Sciatic nerve (tissue), 2 donors: ENCODE results near the gene MAPK8IP3. TPM values are rescaled to one million over a fixed set of nuclear protein-coding genes. Genes with fewer than 3 reads are reported as not detected.

Experiments
- ATAC-seq: fragments of 200-7000 bp; cut with Tn5 transposase; one replicate; pipeline ENCODE4 v1.9.1; 2020; ENCODE audit warnings: mild to moderate bottlenecking, moderate library complexity
- DNase-seq: peaks from one replicate; pipeline ENCODE4 v3.0.0-alpha.2; 2020; ENCODE audit warnings: low spot score
- intact Hi-C: fragments of 100-400 bp; cut with DNase I; formaldehyde crosslinking; loops from one replicate; pipeline ENCODE4 v1.14.2; 2022
- total RNA-seq: library from RNA; stranded (reverse); fragmentation: NEBNext Ultra II Directional; extraction: Animal tissue kit (Norgen Biotek cat#: 25700); gene quantifications from one replicate; pipeline ENCODE4 v1.2.1, GENCODE V29; 2021
- donor health status: DM: no; HTN: no; CAD: no.
- donor health status: DM: no; HTN: no; CAD: no.

The MAPK8IP3 gene, protein sequence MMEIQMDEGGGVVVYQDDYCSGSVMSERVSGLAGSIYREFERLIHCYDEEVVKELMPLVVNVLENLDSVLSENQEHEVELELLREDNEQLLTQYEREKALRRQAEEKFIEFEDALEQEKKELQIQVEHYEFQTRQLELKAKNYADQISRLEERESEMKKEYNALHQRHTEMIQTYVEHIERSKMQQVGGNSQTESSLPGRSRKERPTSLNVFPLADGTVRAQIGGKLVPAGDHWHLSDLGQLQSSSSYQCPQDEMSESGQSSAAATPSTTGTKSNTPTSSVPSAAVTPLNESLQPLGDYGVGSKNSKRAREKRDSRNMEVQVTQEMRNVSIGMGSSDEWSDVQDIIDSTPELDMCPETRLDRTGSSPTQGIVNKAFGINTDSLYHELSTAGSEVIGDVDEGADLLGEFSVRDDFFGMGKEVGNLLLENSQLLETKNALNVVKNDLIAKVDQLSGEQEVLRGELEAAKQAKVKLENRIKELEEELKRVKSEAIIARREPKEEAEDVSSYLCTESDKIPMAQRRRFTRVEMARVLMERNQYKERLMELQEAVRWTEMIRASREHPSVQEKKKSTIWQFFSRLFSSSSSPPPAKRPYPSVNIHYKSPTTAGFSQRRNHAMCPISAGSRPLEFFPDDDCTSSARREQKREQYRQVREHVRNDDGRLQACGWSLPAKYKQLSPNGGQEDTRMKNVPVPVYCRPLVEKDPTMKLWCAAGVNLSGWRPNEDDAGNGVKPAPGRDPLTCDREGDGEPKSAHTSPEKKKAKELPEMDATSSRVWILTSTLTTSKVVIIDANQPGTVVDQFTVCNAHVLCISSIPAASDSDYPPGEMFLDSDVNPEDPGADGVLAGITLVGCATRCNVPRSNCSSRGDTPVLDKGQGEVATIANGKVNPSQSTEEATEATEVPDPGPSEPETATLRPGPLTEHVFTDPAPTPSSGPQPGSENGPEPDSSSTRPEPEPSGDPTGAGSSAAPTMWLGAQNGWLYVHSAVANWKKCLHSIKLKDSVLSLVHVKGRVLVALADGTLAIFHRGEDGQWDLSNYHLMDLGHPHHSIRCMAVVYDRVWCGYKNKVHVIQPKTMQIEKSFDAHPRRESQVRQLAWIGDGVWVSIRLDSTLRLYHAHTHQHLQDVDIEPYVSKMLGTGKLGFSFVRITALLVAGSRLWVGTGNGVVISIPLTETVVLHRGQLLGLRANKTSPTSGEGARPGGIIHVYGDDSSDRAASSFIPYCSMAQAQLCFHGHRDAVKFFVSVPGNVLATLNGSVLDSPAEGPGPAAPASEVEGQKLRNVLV (N-terminal part only)
- 93.3 TPM for total RNA-seq

DNA sequence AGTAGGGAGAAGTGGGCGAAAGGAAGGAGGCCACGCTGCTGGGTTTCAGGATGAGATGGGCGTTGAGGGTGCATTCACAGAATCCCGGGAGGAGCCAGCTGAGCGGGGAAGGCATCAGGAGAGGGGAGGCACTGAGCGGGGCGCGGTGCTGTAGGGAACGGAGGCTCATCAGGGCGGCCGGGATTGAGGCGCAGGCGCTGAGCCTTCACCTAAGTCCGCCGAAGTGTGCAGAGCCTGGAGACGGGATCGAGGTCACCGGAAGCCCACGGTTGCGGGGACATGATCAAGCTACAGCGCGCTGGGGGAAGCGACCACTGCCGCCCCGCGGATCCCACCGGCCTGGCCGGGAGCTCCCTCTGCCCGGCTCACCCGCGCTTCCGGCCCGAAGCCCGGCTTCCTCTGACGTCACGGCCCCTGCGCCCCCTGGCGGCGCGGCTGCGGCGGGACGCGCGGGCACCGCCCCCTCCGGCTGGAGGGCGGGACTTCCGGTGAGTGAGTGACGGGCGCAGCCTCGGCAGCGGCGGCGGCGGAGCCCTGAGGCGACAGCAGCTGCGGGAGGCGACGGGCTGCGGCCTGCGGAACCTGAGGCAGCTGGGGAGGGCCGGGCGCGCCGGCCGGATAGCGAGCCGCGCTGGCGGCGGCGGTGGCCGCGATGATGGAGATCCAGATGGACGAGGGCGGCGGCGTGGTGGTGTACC lies at the start of gene MAPK8IP3:
Gene MAPK8IP3 (plus strand): TSS at position 508 of the 698 bp plus-strand sequence. CDS start 145 bp downstream, at position 653.
- intact Hi-C loops, result no loop called here
- ATAC-seq, result peak; percentile 93
- peak; percentile 95 for DNase-seq

DNA sequence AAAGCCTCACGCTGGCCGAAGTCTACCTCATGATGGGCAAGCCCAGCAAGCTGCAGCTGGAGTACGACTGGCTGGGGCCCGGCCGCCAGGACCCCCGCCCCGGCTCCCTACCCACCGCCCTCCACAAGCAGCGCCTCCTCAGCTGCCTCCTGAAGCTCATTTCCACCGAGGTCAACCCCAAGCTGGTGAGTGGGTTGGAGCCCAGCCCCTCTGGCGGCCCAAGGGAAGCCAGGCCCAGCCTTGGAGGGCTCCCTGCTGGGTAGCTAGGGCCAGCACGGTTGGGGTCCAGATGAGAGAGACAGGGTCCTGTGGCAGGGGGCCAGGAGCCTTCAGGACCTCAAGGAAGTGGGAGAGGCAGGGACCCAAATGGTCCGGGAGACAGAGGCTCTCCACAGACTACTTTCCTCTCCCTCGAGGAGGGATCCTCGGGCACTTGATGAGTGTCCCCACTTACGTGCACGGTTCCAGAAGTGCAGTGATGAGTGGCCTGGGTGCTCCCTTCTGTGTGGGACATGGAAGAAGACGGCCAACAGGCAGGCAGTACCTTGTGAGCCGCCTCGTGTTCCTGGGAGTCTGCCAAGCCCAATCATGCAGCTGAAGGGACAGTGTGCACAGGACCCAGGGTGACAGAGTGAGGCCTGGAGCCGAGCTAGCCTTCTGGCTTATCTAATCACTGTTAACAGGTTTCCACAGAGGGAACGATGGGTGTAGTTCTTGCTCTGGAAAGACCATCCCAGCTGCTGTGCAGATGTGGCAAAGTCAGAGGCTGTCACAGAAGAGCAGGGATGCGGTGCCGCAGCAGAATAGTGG lies 49.0 kb upstream of the MAPK8IP3 start:
- DNase-seq (no peak), ATAC-seq (no peak)
- intact Hi-C loops, result no loop called here

DNA sequence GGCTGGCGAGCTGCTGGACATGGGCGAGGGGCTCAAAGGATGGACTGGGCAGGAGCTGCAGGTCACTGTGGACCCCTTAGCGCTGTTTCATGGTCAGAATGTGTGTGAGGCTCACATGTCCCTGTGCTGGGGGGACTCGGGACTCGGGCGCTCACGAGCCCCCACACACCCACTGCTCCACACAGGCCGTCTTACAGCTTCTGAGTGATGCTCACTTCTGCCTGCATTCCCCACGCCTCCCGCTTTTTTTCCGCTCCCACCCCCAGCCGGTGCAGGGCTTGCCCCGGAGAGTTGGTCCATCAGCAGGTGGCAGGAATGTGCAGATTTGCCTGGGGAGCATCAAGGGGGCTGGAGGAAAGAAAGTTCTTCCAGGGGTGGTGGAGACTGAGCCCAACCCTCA lies 48.2 kb upstream of the MAPK8IP3 start:
- intact Hi-C loops, result no loop called here
- DNase-seq (no peak), ATAC-seq (no peak)

DNA sequence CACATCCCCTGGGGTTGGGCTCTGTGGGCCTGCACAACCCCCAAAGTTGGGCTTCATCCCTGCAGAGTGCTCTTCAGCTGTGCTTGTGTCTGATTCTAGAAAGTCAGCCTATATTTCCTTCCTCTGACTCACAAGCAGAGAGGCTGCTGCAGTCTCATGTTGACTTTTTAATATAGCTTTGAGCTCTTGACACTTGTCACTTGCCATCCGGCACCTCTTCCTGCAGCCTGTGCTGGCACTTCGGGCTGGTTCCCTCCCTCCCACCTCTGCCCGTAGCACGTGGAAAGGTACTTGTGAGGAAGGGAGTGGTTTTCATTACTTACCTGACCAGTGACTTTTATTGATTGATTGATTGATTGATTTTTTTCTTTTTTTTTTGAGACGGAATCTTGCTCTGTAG lies 47.0 kb upstream of the MAPK8IP3 start:
- DNase-seq (no peak), ATAC-seq (no peak)
- intact Hi-C loops, result no loop called here

DNA sequence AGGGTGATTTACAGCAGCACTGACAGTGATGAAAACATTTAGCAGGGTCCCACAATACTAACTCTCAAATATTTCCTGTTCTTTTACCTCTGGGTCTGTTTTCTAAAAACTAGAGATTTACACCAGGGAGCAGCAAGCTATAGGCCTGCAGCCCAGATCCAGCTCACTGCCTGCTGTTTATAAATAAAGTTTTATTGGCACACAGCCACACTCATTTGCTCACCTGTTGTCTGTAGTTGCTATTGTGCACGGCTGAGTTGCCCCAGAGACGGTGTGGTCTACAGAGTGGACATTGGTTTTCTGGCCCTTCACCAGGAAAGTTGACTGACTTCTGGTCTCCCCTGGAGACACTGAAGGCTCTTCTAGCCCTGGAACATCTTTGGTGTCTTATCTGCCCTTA lies 44.2 kb upstream of the MAPK8IP3 start:
- intact Hi-C loops, result no loop called here
- ATAC-seq (no peak), DNase-seq (no peak)

DNA sequence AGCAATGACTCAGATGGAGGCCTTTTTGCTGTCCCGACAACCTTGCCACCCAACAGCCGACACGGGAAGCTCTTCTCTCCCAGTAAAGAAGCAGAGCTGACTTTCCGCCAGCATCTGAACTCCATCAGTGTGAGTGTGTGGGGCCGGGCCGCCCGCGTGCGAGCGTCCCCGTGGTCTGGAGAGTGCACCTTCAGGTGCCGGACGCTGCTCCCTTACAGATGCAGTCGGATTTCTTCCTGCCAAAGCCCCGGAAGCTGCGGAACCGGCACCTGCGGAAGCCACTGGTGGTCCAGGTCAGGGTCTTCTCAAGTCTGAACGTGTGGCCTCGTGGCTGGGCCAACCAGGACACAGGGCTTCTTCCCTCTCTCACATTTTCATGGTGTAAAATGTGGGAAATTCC lies 43.5 kb upstream of the MAPK8IP3 start:
- intact Hi-C loops, result no loop called here
- DNase-seq (no peak), ATAC-seq (no peak)

DNA sequence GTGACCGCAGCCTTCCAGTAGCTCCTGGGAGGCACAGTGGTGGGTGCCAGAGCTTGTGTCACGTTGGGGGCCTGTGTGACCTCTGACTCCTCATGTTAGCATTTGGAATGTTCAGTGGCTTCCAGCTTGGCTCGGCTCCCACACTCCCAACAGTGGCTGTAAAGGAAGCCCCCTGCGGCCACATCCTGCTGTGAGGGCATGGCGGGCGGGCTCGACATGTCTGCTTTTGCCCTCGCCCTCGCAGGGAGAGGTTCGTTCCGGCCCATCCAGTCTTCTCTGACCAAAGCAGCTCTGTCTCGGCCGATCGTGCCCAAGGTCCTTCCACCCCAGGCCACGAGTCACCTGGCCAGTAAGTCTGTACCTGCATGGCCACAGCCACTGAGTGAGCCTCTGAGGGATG lies 40.2 kb upstream of the MAPK8IP3 start:
- no peak for ATAC-seq
- DNase-seq, result no peak
- intact Hi-C loops, result no loop called here

DNA sequence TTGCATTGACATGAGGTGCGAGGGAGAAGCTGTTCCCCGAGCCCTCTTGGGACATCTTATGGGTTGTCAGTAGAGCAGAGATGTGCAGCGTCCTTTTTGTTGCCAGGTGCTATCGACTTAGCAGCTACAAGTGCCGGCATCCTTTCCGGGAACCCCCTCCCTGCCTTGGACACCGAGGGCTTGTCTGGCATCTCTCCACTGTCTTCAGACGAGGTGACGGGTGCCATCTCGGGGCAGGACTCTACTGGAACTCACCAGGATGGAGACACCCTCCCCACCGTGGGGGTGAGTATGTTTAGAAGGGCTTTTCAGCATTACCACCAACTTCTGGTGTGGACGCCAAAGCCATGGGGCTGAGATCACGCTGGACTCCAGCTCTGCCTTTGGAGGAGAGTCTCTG lies 39.7 kb upstream of the MAPK8IP3 start:
- no peak for DNase-seq
- intact Hi-C loops, result no loop called here
- ATAC-seq, result no peak

DNA sequence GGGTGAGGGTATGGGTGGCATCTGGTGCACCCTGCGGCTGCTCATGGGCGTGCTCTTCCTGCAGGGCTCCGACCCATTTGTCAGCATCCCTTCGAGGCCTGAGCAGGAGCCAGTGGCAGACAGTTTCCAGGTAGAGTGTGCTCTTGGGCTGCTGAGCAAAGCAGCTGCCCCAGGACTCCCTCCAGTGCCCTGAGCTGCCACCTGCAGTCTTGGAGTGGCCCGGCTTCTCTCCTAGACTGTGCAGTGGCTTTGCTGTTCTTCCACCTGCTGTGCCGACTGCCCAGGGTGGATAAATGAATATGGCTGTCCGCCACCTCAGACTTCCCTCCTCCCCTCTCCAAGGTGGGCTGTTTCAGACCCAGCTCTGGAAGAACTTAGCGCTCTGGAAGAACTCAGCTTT lies 38.7 kb upstream of the MAPK8IP3 start:
- no peak for ATAC-seq
- no peak for DNase-seq
- intact Hi-C loops, result no loop called here

DNA sequence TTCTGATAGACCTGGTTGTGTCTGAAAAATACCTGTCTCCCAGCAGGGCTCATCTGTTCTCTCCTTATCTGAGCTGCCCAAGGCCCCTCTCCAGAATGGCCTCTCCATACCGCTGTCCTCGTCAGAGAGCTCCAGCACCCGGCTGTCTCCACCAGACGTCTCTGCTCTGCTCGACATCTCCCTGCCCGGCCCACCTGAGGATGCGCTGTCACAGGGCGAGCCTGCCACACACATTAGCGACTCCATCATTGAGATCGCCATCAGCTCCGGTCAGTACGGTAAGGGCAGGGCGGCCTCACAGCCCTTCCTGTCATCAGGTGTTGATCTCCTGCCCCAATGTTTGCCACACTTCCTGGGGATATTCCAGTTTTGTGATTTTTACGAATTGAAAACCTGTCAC lies 38.1 kb upstream of the MAPK8IP3 start:
- no peak for DNase-seq
- no peak for ATAC-seq
- intact Hi-C loops, result no loop called here

DNA sequence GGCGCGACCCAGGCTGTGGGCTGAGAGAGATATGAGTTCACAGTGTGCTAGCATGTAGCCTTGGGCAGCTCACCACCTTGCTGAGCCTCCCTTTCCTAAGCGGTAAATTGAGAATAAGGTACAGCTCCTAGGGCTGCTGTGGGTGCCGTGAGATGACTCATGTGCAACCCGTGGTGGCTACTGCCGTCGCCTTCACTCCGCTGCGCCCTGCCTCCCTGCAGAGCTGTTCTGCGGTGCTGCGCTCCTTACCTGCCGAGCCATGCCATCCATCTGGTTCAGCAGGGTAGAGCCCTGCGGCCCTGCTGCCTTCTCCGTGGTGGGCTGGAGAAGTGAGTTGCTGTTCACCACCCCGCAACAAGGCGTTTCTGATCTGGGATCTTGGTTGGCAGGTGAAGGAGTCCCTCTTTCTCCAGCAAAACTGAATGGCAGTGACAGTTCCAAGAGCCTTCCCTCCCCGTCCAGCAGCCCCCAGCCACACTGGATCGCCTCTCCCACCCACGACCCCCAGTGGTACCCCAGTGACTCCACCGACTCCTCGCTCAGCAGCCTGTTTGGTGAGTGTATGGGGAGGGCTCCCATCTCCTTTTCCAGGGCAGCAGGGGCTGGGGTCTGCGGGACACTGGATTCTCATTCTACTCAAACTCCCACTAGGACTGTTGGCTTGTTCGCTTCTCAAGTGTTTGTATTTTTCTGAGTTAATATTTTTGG lies 37.2 kb upstream of the MAPK8IP3 start:
- no peak for DNase-seq
- ATAC-seq, result no peak
- intact Hi-C loops, result no loop called here

DNA sequence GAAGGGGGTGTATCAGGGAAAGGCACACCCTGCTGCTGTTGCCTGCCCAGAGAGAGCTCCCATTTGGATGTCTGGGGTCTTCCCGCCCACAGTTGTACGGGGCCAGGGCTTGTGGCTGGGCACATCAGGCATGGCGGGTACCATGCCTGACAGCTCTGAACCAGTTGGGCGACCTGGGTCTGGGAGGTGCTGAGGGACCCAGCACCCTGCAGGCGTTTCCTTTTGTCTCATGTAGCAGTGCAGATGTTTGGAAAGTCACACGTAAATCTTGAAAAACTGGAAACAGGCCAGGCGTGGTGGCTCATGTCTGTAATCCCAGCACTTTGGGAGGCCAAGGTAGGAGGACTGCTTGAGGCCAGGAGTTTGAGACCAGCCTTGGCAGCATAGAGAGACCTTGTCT lies 36.3 kb upstream of the MAPK8IP3 start:
- DNase-seq (no peak), ATAC-seq (no peak)
- intact Hi-C loops, result no loop called here

DNA sequence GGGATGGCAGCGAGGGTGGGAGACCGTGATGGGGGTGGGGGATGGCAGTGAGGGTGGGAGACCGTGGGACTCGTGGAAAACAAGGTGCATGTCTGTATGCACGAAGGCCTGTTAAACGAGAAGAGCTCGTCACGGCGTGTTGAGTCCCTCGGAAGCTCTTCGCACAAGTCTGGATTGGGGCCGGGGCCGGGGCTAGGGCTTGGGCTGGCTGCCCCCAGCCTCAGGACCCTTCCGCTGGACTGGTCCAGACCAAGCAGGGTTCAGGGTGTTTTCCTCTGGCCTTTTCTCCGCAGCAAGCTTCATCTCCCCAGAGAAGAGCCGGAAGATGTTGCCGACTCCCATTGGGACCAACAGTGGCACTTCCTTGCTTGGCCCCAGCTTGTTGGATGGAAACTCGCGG lies 35.6 kb upstream of the MAPK8IP3 start:
- DNase-seq (no peak), ATAC-seq (no peak)
- intact Hi-C loops, result no loop called here

DNA sequence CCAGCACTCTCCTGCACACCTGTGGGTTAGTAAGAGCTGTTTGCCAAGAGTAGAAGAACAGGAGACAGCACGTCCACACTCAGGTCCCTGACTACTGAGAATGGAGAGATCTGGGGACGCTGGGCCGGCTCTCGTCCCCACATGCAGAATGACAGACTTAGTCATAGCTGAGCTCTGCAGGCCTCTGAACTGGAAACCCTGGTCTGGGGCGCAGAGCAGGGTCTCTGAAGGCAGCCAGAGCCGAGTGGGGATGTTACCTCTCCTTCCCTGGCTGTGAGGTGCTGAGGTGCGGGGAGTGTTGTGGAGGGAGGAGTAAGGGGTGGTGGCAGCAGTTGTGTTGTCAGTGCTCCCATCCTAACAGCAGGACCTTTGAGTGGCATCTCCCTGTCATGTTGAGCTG lies 35.1 kb upstream of the MAPK8IP3 start:
- DNase-seq (no peak), ATAC-seq (no peak)
- intact Hi-C loops, result no loop called here

DNA sequence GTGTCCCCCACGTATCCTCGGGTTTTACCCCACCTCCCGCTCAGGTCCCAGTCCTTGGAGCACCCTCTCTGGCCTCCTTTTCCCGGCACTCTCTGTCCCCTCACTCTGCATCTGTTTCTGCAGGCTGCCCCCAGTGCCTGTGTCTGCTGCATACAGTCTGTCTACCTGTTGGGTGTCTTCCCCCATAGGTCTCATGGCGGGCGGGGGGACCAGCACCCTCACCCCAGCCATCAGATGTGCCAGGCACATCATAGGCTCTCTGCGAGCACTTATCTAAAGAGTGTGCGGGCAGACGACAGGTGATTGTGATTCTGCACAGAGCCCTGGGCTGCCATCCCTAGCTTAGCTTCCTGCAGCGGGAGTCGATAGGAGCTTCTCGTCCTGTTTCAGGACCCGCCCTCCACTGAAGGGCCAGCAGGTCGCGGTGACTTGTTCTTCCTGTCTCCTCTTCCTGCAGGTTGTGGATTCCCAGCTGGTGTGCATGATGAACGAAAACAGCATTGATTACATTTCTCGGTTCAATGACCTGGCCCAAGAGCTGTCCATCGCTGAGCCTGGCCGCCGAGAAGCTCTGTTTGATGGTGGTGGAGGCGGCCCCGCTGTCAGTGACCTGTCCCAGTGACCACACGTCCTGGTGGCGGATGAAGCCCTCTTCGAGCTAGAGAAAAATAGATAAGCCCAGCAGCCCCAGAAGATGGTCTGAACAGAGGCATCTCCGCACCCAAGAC lies 32.4 kb upstream of the MAPK8IP3 start:
- ATAC-seq (no peak), DNase-seq (no peak)
- intact Hi-C loops, result no loop called here

DNA sequence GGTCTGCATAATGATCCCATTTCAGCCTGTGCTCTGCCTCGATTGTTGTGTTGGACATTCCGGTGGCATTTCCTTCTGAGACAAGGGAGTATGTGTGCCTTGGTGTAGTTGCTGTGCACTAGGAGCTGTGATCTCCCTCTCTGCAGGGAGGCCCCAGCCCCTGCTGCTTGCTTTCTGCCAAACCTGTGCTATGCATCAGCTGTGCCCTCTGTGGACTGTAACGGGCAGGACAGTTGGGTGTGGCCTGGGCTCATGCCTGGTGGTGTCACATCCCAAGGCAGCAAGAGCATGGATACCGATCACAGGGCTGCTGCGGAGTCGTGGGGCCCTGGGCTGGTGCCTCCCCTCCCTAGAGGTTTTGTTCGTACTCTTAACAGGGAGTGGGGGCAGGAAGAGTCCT lies 31.7 kb upstream of the MAPK8IP3 start:
- no peak for ATAC-seq
- no peak for DNase-seq
- intact Hi-C loops, result no loop called here
